HFF-Myc (cell line): ENCODE data around the gene MPV17L2.

Experiments
- DNase-seq: peaks from one replicate; pipeline ENCODE4 v3.0.0-alpha.2; 2011; ENCODE audit warnings: low read depth; ENCODE audit errors: extremely low read depth
- H3K4me3 ChIP-seq: replicated peaks from 2 replicates; pipeline ENCODE4 v1.5.1; 2011; ENCODE audit warnings: low read depth, mild to moderate bottlenecking, control low read depth, low read length
- TF ChIP-seq, protein P1 (sequence below): IDR thresholded peaks from 2 replicates; pipeline ENCODE4 v1.5.1; 2012; ENCODE audit warnings: mild to moderate bottlenecking, low read depth, low read length, control low read depth; ENCODE audit errors: missing control alignments

MPV17L2 gene

DNA sequence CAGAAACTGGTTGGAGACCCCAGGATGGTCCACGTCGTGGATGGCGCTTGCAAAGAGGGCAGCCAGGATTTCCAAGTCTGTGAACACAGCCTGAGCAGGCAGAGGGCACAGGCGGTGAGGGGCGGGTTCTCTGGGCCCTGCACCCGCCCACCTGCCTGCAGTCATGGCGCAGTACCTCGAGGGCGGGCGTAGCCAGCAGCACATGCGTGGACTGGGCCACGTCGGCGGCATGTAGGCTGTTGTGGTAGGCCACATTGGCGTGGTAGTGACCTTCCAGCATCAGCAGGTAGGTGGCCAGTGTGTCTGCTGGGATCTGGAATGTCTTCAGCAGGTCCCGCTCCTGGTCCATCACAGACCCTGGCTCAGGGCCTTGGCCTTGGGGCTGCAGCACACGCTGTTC, 25.1 kb downstream of the MPV17L2 start:
- TF ChIP-seq, protein P1, sequence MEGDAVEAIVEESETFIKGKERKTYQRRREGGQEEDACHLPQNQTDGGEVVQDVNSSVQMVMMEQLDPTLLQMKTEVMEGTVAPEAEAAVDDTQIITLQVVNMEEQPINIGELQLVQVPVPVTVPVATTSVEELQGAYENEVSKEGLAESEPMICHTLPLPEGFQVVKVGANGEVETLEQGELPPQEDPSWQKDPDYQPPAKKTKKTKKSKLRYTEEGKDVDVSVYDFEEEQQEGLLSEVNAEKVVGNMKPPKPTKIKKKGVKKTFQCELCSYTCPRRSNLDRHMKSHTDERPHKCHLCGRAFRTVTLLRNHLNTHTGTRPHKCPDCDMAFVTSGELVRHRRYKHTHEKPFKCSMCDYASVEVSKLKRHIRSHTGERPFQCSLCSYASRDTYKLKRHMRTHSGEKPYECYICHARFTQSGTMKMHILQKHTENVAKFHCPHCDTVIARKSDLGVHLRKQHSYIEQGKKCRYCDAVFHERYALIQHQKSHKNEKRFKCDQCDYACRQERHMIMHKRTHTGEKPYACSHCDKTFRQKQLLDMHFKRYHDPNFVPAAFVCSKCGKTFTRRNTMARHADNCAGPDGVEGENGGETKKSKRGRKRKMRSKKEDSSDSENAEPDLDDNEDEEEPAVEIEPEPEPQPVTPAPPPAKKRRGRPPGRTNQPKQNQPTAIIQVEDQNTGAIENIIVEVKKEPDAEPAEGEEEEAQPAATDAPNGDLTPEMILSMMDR, result no peak
- H3K4me3 ChIP-seq, result no peak overlapping the region
- no peak for DNase-seq

GRCh38 chr19:18218600-18218999, 25.6 kb downstream of the MPV17L2 start:
- no peak for DNase-seq
- TF ChIP-seq, protein P1, result no peak
- H3K4me3 ChIP-seq, result no peak overlapping the region

GRCh38 chr19:18219911-18220631, 27.1 kb downstream of the MPV17L2 start:
- no peak for DNase-seq
- H3K4me3 ChIP-seq, result no peak overlapping the region

GRCh38 chr19:18220632-18221275, 27.7 kb downstream of the MPV17L2 start:
- no peak overlapping the region for H3K4me3 ChIP-seq
- DNase-seq, result no peak
- TF ChIP-seq, protein P1, result no peak

More at GRCh38 chr19:18219911-18220631, 27.1 kb downstream of the MPV17L2 start:
- TF ChIP-seq, protein P1, result no peak

GRCh38 chr19:18221815-18222725, 29.1 kb downstream of the MPV17L2 start:
- TF ChIP-seq, protein P1, result no peak
- no peak for DNase-seq
- no peak overlapping the region for H3K4me3 ChIP-seq

DNA sequence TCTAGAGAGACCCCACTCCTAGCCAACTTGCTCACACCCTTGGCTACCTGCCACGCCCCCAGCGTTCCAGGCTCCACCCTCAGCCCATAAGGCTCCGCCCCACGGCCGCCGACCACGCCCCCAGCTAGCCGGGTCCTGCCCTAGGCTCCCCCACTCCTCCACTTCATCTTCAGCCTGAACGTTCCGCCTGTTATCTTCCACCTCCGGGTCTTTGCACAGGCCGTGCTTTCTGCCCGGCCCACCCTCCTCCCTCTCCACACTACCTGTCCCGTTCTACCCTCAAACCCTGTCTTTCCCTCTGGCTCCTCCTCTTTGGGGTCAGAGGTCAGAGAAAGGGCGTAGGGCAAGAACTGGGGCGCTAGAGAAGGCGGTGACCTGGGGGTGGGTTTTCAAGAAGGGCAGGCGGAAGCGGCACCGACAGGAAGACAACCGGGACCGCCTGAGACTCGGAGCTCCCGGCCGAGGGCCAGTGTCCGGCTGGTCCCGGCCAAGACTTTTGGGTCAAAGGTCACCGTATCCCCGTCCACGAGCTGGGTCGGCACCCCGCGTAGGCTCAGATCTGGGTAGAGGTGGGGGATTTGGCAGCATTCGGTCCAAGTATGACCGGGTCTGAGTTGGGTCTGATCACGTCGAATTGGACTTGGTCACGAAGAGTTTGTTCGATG, 31.0 kb downstream of the MPV17L2 start:
- DNase-seq, result no peak
- TF ChIP-seq, protein P1, result no peak
- peak overlapping the region; percentile 26; the same call in 1 of the 2 replicates for H3K4me3 ChIP-seq
